Breast epithelium (tissue), 4 donors: ENCODE measurements around the gene ZNF132. TPM values are rescaled to one million over a fixed set of nuclear protein-coding genes. Genes with fewer than 3 reads are reported as not detected.

ENCODE experiments used
- DNase-seq, 2 donors: peaks; one replicate each; pipeline ENCODE4 v3.0.0-alpha.2; 2019; ENCODE audit warnings: low spot score in 2 of 2
- H3K27ac ChIP-seq, 2 donors: fragments of 200-600 bp; sonication (generic) in 1 of 2; one replicate each; pipeline ENCODE4 v1.5.1; 2016 to 2019; ENCODE audit warnings: mild to moderate bottlenecking in 1 of 2
- H3K27me3 ChIP-seq, 2 donors: fragments of 200-600 bp; sonication (generic) in 1 of 2; one replicate each; pipeline versions ENCODE4 v1.5.1 to v1.6.0; 2017 to 2019; ENCODE audit warnings: control low read depth in 1 of 2, mild to moderate bottlenecking in 1 of 2
- H3K36me3 ChIP-seq: fragments of 200-600 bp; one replicate; pipeline ENCODE4 v1.5.1; 2019
- H3K4me1 ChIP-seq, 2 donors: fragments of 200-600 bp; sonication (generic); one replicate each; pipeline ENCODE4 v1.5.1; 2016 to 2019; ENCODE audit warnings: control low read depth in 1 of 2
- H3K4me3 ChIP-seq, 3 donors: fragments of 200-600 bp; sonication (generic); 1 replicate in 2 of 3; 2 replicates in 1 of 3; pipeline ENCODE4 v1.5.1; 2016 to 2019; ENCODE audit warnings: mild to moderate bottlenecking in 3 of 3, moderate library complexity in 2 of 3
- H3K9me3 ChIP-seq, 2 donors: fragments of 200-600 bp; sonication (generic) in 1 of 2; one replicate each; pipeline ENCODE4 v1.5.1; 2016 to 2019; ENCODE audit warnings: control low read depth in 1 of 2
- POLR2A ChIP-seq: fragments of 450-650 bp; IDR thresholded peaks from one replicate; pipeline ENCODE4 v1.6.1; 2016; ENCODE audit warnings: antibody characterized with exemption, mild to moderate bottlenecking, moderate library complexity
- POLR2AphosphoS5 ChIP-seq, 3 donors: sonication (generic); formaldehyde crosslinking; IDR thresholded peaks; one replicate each; pipeline ENCODE4 v1.6.1; 2017; ENCODE audit warnings: antibody characterized with exemption in 3 of 3
- intact Hi-C: fragments of 100-400 bp; cut with DNase I; formaldehyde crosslinking; loops from one replicate; pipeline ENCODE4 v1.15.1; 2023; ENCODE audit warnings: low total_unique reads
- total RNA-seq, 3 donors: library from RNA; depleted of rRNA; stranded (reverse); fragments of >200 nt; gene quantifications; one replicate each; pipeline ENCODE4 v1.1.0, GENCODE V29; 2016
- TF ChIP-seq, protein P1 (sequence below), 3 donors: fragments of 450-650 bp; IDR thresholded peaks; one replicate each; pipeline ENCODE4 v1.5.1; 2016 to 2017; ENCODE audit warnings: antibody characterized with exemption in 3 of 3, mild to moderate bottlenecking in 3 of 3, moderate library complexity in 3 of 3

ZNF132 gene
- total RNA-seq, 3 donors from 2014 or later = 3.5 to 13.3 (median 6.2) TPM

DNA sequence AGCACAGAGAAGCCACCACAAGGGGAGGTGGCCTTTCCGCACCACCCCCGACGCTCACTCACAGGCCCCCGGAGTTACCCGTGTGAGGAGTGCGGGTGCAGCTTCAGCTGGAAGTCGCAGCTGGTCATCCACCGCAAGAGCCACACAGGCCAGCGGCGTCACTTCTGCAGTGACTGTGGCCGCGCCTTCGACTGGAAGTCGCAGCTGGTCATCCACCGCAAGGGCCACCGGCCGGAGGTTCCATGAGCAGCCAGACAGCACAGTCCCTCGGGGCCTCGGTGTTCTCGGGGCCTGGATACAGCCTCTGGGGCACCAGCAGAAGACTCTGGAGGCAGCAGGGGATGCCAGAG is 40.5 kb upstream of the ZNF132 start:
- H3K27ac ChIP-seq = no peak overlapping the region
- intact Hi-C loops = no loop called here
- no peak for DNase-seq
- no peaks in the 10 kb centered on the region for H3K9me3 ChIP-seq
- no peaks in the 10 kb centered on the region for H3K27me3 ChIP-seq
- H3K4me3 ChIP-seq = no peak overlapping the region
- no peaks in the 10 kb centered on the region for H3K36me3 ChIP-seq
- no peak for TF ChIP-seq POLR2AphosphoS5 (IDR thresholded peaks at IDR 0.05)
- TF ChIP-seq, protein P1, sequence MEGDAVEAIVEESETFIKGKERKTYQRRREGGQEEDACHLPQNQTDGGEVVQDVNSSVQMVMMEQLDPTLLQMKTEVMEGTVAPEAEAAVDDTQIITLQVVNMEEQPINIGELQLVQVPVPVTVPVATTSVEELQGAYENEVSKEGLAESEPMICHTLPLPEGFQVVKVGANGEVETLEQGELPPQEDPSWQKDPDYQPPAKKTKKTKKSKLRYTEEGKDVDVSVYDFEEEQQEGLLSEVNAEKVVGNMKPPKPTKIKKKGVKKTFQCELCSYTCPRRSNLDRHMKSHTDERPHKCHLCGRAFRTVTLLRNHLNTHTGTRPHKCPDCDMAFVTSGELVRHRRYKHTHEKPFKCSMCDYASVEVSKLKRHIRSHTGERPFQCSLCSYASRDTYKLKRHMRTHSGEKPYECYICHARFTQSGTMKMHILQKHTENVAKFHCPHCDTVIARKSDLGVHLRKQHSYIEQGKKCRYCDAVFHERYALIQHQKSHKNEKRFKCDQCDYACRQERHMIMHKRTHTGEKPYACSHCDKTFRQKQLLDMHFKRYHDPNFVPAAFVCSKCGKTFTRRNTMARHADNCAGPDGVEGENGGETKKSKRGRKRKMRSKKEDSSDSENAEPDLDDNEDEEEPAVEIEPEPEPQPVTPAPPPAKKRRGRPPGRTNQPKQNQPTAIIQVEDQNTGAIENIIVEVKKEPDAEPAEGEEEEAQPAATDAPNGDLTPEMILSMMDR (IDR thresholded peaks at IDR 0.05) = no peak
- no peak for TF ChIP-seq POLR2A
- peaks cover 5 to 9% of the 10 kb centered on the region in 2 donors for H3K4me1 ChIP-seq

DNA sequence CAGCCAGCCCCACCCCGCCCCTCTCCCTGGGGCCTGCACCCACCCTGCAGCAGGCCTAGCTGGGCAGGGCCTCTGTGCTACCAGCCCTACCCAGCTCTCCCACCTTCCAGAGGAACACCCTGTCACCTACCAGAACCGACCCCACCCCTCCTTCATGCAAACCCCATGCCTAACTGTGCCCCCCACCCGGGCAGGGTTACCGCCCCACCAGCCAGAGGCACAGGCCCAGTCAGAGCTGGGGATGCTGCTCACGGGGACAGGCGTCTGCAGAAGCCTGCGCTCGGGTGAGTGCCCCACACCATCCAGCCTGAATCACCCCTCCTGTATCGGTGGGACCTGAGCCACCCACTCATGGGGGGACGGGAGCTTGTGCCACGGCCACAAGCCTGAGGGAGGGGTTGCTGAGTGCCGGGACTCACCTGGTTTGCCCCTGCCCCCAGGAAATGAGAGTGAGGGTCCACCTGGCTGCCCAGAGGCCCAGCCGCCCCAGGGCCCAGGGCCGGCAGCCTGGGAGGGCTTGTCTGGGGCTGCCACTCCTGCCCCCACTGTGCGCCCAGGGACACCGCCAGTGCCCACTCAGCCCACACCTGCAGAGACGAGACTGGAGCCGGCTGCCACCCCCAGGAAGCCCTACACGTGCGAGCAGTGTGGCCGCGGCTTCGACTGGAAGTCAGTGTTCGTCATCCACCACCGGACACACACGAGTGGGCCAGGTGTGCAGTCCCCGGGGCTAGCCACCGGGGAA is 40.0 kb upstream of the ZNF132 start:
- H3K27me3 ChIP-seq = no peaks in the 10 kb centered on the region
- DNase-seq = no peak
- no peaks in the 10 kb centered on the region for H3K36me3 ChIP-seq
- peaks cover 5 to 9% of the 10 kb centered on the region in 2 donors for H3K4me1 ChIP-seq
- no peak overlapping the region for H3K27ac ChIP-seq
- TF ChIP-seq, protein P1 (IDR thresholded peaks at IDR 0.05) = no peak
- no peak for TF ChIP-seq POLR2A
- no peak for TF ChIP-seq POLR2AphosphoS5 (IDR thresholded peaks at IDR 0.05)
- intact Hi-C loops = loop anchor here (1.0 kb wide), 1 partner anchor 40 kb away; no protein-coding TSS in a partner anchor
- H3K9me3 ChIP-seq = no peaks in the 10 kb centered on the region
- H3K4me3 ChIP-seq = no peak overlapping the region

GRCh38 chr19:58479303-58479702 is 39.4 kb upstream of the ZNF132 start:
- DNase-seq = no peak
- no peak for TF ChIP-seq POLR2AphosphoS5 (IDR thresholded peaks at IDR 0.05)
- TF ChIP-seq, protein P1 (IDR thresholded peaks at IDR 0.05) = no peak
- TF ChIP-seq POLR2A = no peak
- intact Hi-C loops = loop anchor here (1.0 kb wide), 1 partner anchor 41 kb away; no protein-coding TSS in a partner anchor
- H3K4me1 ChIP-seq = peaks cover 5 to 9% of the 10 kb centered on the region in 2 donors
- H3K9me3 ChIP-seq = no peaks in the 10 kb centered on the region
- H3K27me3 ChIP-seq = no peaks in the 10 kb centered on the region
- H3K4me3 ChIP-seq = no peak overlapping the region
- no peak overlapping the region for H3K27ac ChIP-seq
- H3K36me3 ChIP-seq = no peaks in the 10 kb centered on the region

DNA sequence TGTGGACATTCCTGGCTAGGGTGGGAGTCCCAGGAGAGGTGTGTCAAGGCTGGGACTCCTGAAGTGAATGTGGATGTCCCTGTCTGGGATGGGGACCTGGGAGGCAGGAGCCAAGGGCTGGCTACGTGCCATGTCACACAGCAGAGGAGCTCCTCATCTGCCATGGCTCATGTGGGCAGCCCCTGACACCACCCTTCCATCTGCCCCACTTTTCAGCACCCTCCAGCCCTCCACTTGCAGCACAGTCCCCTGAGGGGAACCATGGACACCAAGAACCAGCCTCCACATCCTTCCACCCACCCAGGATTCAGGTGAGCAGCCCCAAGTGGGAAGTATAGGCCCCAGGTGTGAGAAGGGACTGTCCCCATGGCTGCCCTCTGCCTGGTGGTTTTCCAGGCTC is 37.9 kb upstream of the ZNF132 start:
- TF ChIP-seq, protein P1 (IDR thresholded peaks at IDR 0.05) = no peak
- no peak for TF ChIP-seq POLR2A
- TF ChIP-seq POLR2AphosphoS5 (IDR thresholded peaks at IDR 0.05) = no peak
- no peak overlapping the region for H3K4me3 ChIP-seq
- no peaks in the 10 kb centered on the region for H3K9me3 ChIP-seq
- no peak for DNase-seq
- H3K36me3 ChIP-seq = no peaks in the 10 kb centered on the region
- H3K4me1 ChIP-seq = peaks cover 5 to 9% of the 10 kb centered on the region in 2 donors
- no peaks in the 10 kb centered on the region for H3K27me3 ChIP-seq
- peak overlapping the region in 1 of 2 donors; percentile 97 for H3K27ac ChIP-seq
- intact Hi-C loops = loop anchor here (1.0 kb wide), 1 partner anchor 28 kb away; no protein-coding TSS in a partner anchor

DNA sequence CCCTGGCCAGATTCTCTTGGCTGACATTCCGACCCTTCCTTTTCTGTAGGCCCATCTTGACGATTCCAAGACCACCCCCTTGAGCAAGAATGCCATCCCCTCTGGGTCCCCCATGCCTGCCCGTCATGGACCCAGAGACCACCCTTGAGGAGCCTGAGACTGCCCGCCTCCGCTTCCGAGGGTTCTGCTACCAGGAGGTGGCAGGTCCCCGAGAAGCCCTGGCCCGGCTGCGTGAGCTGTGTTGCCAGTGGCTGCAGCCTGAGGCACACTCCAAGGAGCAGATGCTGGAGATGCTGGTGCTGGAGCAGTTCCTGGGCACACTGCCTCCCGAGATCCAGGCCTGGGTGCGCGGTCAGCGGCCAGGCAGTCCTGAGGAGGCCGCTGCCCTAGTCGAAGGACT is 37.2 kb upstream of the ZNF132 start:
- H3K4me1 ChIP-seq = peaks cover 5 to 9% of the 10 kb centered on the region in 2 donors
- no peak for TF ChIP-seq POLR2AphosphoS5 (IDR thresholded peaks at IDR 0.05)
- H3K27ac ChIP-seq = peak overlapping the region; percentile 91 to 97
- H3K4me3 ChIP-seq = peak overlapping the region in 1 of 3 donors; percentile 89
- intact Hi-C loops = loop anchor here (1.0 kb wide), 1 partner anchor 27 kb away; no protein-coding TSS in a partner anchor
- no peak for DNase-seq
- no peaks in the 10 kb centered on the region for H3K36me3 ChIP-seq
- no peaks in the 10 kb centered on the region for H3K27me3 ChIP-seq
- no peaks in the 10 kb centered on the region for H3K9me3 ChIP-seq
